Measurements from ENCODE around the gene NDST1. TPM values are rescaled to one million over a fixed set of nuclear protein-coding genes. Genes with fewer than 3 reads are reported as not detected.
"Not testable (repeated sequence)": the region's sequence is repeated elsewhere in the genome, so short reads cannot be mapped to it uniquely, and the experiment has no call there.

NDST1 gene
- total and polyA plus RNA-seq, 10 of the 15 experiments (the other 5 are each of a cell fraction or from before 2014, with no cell fraction given): 0.20 to 53.5 (median 12.9) TPM

GRCh38 chr5:150473673-150474358, 34.1 kb upstream of the NDST1 start (continued):
- TF ChIP-seq STAT3 (IDR thresholded peaks at IDR 0.05; ENCODE audit: low read depth, low read length): no peak
- no peak for TF ChIP-seq PAX8 (IDR thresholded peaks at IDR 0.05)
- TF ChIP-seq FOS (IDR thresholded peaks at IDR 0.05; ENCODE audit: borderline replicate concordance, extremely low read depth, insufficient read length): no peak
- TF ChIP-seq YBX1 (IDR thresholded peaks at IDR 0.05): no peak
- no peak for TF ChIP-seq YY1 (IDR thresholded peaks at IDR 0.05; ENCODE audit: low read depth, low read length)

GRCh38 chr5:150476568-150476967, 31.4 kb upstream of the NDST1 start:
- BruUV-seq (replicated peaks); FAIRE-seq; POLR2A ChIA-PET; H4K20me1 ChIP-seq (ENCODE audit: control insufficient read depth, insufficient read depth); in situ Hi-C loops (cut with MboI); H3K79me2 ChIP-seq (ENCODE audit: control insufficient read depth, insufficient read depth, low read length); intact Hi-C loops (cut with micrococcal nuclease; ENCODE audit: unreplicated experiment); H3K9me3 ChIP-seq (replicated peaks; ENCODE audit: control insufficient read depth, insufficient read depth, low read length); H3K36me3 ChIP-seq (ENCODE audit: control insufficient read depth in 2 of 2, insufficient read depth in 2 of 2, low read length in 1 of 2); H3K27me3 ChIP-seq (replicated peaks in 1 of 2; ENCODE audit: control insufficient read depth in 2 of 2, insufficient read depth in 2 of 2, low read length in 1 of 2); SMC1A ChIA-PET (ENCODE audit: uncharacterized antibody, unreplicated experiment); H3K4me3 ChIP-seq; H3K9ac ChIP-seq (ENCODE audit: control insufficient read depth, insufficient read depth, low read length); DNase-seq (ENCODE audit: low read depth, low spot score); ATAC-seq: not testable (repeated sequence)
- H2AFZ ChIP-seq (ENCODE audit: control insufficient read depth, low read depth, low read length): peak overlapping the region; percentile 37; the same call in 1 of the 2 replicates
- TF ChIP-seq MLLT1 (IDR thresholded peaks at IDR 0.05) (peak; percentile 76), HDGF (IDR thresholded peaks at IDR 0.05) (peak; percentile 40; the same call in 1 of the 2 replicates)
- RAD21 ChIA-PET (ENCODE audit: unreplicated experiment): interaction anchor here (2.0 kb wide), 1 partner anchor 13 kb away, joined by 7 read pairs; no protein-coding TSS in a partner anchor
- CTCF ChIA-PET: interaction anchor here (3.9 kb wide), 1 partner anchor 16 kb away, joined by 21 read pairs; no protein-coding TSS in a partner anchor
- peak overlapping the region; percentile 27 for H3K27ac ChIP-seq (ENCODE audit: control insufficient read depth, insufficient read depth)
- H3K4me2 ChIP-seq (ENCODE audit: control insufficient read depth, insufficient read depth): peak overlapping the region; percentile 84
- H3K4me1 ChIP-seq (ENCODE audit: control insufficient read depth, insufficient read depth, low read length): peaks cover 24% of the 10 kb centered on the region
- WGBS (ENCODE audit: insufficient coverage, insufficient replicate concordance, low lambda C conversion rate, missing lambda C conversion rate): 97% methylated on average over 6 of the region's 6 CpGs

Data from GM12878 (cell line).